GM21367 (cell line): Measurements from ENCODE around the gene RTN4RL1.
A peak's percentile ranks its signal among the peaks of the same experiment; 100 is the strongest.

ENCODE experiments used
- ATAC-seq: cut with Tn5 transposase; IDR thresholded peaks from one replicate; pipeline ENCODE4 v1.9.1; 2021; ENCODE audit not compliant: unreplicated experiment

Gene RTN4RL1

DNA sequence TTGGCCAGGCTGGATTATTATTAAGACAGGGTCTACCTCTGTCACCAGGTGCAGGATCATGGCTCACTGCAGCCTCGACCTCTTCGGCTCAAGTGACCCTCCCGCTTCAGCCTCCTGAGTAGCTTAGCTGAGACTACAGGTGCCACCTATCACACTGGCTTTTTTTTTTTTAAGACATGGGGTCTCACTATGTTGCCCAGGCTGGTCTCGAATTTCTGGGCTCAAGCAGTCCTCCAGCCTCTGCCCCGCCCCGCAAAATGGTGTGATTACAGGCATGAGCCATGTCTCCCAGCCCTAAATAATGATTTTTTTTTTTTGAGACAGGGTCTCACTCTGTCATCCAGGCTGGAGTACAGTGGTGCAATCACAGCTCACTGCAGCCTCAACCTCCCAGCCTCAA is 22.5 kb upstream of the RTN4RL1 start:
- no peak for ATAC-seq

DNA sequence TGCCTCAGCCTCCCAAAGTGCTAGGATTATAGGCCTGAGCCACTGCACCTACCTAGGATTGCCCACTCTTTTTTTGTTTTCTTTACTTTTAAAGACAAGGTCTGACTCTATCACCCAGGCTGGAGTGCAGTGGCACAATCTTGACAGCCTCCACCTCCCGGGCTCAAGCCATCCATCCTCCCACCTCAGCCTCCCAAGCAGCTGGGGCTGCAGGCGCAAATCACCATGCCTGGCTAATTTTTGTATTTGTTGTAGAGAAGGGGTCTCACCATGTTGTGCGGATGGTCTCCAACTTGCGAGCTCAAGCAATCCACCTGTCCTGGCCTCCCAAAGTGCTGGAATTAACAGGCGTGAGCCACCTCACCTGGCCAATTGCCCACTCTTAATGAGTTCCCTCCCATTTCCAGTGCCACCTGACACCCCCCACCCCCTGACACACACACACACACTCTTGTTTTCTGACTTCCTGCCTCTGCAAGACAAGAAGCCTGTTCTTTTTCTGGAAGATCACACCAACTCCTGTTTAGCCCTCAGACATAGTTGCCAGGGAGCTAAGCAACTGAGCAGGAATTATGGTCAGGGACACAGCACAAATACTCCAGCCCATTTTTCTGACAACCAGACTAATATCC is 19.2 kb upstream of the RTN4RL1 start:
- no peak for ATAC-seq

DNA sequence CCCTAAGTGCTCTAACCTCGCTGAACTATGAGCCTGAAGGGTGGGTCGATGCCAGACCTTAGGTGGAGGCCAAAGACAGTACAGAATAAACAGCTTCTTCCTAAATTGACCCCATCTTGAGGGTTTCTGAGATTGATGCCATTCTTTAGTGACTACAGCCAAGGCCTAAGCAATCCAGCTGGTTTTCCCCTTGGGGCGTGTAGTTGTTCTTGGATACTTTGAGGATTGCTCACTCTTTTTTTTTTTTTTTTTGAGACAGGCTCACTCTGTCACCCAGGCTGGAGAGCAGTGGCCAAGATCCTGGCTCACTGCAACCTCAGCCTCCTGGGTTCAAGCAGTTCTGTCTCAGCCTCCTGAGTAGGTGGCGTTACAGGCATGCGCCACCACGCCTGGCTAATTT is 18.7 kb upstream of the RTN4RL1 start:
- no peak for ATAC-seq

DNA sequence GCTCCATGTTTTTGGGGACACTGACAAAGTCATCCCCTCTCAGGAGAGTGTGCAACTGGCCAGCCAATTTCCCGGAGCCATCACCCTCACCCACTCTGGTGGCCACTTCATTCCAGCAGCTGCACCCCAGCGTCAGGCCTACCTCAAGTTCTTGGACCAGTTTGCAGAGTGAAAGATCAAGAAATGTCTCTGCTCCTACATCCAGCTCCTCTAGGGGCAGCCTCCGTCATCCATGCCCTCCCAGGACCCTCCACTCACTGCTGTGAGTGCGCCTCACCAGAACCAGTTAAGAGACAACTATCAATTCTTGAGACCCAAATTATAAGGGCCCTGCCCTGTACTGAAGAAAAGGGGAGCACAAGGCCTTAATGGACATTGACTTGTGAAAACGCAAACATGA is 17.8 kb upstream of the RTN4RL1 start:
- ATAC-seq = no peak

DNA sequence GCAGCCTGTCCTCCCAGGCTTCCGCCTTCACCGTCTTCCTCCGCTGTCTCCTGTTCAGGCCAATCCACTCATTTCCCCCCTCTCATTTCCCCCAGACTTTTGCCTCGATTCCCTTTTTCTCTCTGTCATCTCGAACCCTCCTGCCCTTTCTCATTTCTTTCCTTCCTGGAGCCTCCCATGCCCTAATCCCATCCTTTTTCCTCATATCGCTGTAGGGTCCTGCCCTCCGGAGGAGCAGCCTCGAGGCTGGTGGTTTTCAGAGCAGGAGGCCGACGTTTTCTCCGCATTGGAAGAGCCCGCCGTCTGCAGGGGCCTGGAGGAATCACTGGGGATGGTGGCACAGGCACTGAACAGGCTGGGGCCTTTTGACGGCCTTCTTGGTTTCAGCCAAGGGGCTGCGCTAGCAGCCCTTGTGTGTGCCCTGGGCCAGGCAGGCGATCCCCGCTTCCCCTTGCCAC is 17.3 kb upstream of the RTN4RL1 start:
- no peak for ATAC-seq

DNA sequence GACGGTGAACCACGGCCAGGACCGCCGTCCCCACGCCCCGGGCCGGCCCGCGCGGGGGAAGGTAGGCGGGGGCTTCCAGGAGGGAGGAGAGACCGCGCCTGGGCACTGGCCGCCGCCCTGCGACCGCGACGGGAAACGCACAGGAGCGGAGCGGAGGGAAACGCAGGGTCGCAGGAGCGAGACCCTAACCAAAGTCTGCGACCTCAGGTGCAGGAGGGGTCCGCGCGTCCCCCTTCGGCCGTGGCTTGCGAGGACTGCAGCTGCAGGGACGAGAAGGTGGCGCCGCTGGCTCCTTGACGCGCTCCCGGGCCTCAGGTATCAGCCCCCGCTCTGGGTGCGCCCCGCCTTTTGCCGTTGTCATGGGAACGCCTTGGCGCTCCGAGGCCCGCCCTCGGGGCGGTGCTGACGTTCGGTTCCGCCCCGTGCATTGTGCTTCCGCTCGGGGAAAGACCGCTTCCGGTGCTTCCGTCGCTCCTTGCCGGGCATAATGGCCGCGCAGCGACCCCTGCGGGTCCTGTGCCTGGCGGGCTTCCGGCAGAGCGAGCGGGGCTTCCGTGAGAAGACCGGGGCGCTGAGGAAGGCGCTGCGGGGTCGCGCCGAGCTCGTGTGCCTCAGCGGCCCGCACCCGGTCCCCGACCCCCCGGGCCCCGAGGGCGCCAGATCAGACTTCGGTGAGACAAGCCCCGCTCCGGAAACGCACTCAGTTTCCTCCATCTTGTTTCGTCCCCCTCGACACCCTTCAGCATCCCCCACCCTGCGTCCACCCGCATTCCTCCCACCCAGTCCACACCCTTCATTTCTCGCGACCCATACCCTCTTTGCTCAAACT is 16.6 kb upstream of the RTN4RL1 start, which contains the start of gene OVCA2:
OVCA2 (plus strand) TSS at position 462 of the 829 bp plus-strand sequence; CDS start at position 488, 26 bp downstream.
- peak; percentile 80 for ATAC-seq

DNA sequence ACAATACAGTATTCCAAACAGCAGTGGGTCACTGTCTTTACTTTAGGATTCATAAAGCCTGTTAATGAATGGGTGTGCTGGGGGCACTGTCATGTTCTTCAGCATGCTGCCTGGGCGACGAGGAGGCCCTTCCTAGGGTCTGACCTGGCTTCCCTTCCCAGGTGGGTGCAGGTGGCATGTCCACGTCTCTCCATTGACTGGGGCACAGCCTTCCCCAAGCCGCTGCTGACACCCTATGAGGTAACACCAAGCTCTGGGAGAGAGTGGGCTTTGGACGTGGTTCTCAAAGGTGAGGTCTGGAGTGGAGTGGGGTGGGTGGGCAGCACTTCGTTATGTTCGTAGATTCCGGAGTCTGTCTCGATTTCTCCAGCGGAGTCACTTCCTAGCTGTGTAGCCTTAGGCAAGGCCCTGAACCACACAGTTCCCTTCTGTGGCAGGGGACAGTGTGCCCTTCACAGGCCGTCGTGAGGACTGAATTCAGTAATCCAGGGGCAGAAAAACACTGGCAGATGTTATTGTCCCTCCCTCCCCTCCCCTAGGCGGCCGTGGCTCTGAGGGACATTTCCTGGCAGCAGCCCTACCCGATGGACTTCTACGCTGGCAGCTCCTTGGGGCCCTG is 15.9 kb upstream of the RTN4RL1 start:
- no peak for ATAC-seq

DNA sequence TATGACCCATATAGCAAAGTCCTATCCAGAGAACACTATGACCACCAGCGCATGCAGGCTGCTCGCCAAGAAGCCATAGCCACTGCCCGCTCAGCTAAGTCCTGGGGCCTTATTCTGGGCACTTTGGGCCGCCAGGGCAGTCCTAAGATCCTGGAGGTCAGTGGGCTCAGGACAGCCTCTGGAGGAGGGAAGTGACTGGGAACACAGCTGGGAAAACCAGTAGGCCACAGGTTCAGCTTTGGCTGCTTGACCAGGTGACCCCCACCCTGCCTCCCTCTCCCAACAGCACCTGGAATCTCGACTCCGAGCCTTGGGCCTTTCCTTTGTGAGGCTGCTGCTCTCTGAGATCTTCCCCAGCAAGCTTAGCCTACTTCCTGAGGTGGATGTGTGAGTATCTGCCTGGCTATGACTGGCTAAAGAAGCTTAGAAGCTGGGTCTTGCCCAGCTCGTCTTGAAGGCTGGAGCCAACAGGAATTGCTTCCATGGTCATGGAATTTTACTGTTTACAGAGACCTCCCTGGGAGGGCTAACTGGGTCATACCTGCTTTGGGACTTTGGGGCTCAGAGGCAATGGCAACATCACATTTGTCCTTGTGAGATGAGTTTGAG is 15.2 kb upstream of the RTN4RL1 start:
- ATAC-seq = no peak

DNA sequence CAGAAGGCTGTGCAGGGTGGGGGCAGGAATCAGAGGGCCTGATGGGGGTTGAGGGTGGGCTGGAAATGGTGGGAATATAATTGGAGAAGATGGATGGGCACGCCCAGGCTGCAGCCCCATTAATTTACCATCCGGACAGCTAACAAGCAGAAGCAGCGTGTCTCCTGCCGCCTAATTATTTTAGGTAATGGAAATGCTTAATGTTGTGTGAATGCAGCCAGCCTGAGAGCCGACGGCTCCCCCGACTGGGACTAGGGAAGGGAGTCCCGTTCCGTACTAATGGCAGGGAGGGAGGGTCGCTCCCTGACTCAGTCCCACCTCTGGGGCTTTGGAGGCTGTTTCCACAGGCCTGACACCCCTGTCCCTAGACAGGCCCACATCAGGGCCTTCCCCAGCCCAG is 12.0 kb upstream of the RTN4RL1 start:
- no peak for ATAC-seq

DNA sequence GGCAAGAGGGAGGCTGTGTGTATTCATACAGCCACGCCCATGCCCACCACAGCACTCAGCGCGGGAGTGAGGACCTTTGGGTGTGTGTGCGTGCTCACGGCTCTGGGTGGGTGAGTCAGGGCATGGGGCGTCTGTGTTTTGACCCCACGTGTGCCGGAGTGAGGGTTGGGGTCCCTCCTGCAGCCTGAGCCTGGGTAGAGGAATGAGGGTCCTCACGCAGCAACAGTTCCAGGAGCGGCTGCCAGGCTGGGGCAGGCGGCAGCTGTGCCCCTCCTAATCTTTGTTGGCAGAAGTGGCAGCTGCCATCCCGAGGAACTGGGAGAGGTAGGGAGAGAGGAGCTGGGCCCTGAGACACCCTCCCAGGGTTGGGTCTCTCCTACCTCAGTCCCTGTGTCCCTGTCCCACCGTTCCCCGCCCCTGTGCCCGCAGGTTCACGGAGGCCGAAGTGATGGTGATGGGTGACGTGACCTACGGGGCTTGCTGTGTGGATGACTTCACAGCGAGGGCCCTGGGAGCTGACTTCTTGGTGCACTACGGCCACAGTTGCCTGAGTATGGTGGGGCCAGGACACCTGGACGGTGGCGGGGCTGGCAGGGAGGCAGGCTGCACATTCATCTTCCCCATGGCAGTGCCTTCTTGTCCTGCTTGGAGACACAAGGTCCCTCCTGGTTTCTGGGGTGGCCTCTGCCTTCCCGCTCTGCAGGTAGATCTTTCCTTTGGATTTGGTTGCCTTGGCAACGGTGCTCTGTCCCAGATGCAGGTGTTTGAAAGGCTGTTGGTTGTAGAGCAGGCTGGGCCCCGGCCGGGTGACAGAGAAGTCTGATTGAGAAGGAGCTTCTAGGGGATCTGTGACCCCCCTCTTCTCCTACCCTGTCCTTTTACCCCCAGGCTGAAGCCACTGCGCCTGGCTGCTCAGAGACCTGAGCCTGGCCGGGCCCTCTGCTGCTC is 10.7 kb upstream of the RTN4RL1 start:
- no peak for ATAC-seq

DNA sequence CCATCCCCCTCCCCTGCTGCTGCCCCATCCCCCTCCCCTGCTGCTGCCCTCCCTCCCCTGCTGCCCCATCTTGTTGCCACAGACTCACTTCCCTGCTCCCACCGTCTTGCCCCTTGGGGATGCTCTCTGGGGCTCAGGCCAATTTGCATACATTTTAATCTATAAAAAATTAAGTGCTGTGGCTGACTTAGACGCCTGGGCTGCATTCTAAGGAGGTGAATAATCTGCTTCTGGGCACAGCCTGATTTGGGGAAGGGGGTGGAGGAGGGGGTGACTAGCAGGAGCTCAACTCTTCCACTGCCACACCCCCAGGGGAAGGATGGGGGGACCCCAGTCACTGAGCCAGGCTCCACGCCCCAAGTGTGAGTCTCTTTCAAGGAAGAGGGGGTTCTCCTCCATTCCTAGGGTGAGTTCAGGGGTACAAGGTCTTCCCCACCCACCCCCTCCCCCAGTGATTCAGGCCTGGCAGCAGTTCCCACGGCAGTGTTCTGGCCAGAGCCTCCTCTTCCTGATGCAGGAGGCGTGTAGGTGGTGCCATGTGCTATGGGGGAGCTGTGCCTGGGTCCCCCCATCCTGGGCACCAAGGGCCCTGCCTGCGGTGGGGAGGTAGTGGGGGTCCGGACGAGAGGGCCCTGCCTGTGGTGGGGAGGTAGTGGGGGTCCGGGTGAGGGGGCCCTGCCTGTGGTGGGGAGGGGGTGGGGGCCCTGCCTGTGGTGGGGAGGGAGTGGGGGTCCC is 9.8 kb upstream of the RTN4RL1 start:
- no peak for ATAC-seq

DNA sequence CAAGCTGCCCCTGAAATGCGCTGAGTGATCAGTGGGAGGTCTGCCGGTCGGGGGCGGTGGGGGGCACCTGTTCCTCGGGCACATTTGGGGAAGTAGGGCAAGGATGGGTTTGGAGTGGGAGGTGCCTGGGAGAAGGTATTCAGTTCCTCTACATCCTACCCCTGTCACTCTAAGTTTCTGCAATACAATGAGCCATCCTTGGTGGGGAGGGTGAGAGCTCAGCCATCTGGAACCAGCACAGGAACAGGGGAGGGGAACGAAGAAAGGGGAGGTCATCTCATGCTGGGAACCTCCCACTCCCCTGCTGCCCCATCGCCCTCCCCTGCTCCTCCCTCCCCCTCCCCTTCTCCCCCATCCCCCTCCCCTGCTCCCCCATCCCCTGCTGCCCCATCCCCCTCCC is 9.0 kb upstream of the RTN4RL1 start:
- ATAC-seq = no peak

DNA sequence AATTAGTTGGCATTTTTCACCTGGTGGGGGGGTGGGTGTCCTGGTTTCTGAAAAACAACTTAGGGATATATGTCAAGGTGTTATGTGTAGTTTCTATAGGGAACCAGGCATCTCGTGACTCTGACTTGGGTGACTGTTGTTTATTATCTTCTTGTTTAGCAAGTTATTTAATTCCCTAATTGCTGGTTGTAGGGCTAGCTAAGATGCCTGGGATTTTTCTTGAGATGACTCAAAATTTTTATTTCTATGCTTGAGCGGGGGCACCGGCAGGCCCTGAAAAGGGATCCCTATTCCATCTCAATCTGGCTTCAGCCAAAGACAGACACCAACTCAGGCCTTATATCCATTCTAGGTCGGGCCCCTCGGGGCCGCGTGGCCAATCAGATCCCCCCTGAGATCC is 8.0 kb upstream of the RTN4RL1 start:
- ATAC-seq = no peak

DNA sequence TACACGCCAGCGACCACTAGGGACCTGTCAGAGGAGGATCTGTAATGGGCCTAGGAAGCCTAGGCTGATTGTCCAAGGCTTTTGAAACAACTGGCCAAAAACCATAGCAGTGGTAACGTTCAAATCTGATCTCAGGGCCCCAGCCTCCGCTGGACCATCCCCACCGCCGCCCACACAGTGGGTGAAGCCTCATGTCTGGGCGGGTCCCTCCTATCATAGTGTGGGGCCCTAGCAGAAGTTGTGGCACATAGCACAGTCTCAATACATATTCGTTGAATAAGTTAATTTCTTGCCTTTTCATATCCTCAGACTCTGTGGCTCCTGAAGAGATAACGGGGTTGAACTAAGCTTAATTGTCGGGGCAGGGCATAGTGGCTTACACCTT is 5.6 kb upstream of the RTN4RL1 start:
- no peak for ATAC-seq

DNA sequence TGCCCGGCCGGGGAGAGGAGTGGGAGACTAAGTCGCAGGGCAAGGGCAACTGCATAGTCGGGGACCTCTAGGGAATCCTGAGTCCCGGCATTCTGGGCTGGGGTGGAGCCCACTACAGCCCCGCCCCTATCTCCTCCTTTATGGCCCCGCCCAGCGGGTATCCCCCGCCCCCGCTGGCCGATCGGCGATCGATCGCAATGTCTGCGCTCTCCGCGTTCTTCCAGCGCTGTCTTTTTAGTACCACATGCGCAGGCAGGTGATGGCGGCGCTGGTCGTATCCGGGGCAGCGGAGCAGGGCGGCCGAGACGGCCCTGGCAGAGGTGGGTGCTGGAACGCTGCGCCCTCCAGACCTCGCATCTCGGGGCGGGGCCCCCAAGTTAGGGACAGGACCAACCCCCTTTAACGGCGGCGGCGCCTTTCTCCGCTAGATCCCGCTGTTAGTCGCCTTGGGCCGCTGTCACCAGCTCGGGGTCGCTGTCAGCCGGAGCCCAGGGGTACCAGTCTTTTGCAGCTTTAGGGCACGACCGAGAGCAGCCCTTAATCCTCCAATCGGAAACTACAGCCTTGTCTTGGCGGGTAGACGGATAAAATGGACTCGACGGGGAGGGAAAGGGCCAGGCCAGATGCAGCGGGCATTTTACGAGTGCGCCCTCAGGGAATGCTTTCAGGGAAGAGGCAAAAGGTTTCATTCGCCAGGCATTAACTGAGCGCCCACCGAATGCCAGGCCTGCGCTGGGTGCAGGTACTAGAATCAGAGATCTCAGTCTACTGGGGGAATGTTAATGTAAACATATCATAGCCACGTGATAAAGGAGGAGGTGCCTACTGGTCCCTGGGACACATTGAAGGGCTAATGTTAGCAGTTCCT is 5.0 kb upstream of the RTN4RL1 start, which contains the start of gene DPH1:
DPH1 (plus strand) TSS at position 243 of the 868 bp plus-strand sequence; CDS start at position 260, 17 bp downstream.
- no peak for ATAC-seq

DNA sequence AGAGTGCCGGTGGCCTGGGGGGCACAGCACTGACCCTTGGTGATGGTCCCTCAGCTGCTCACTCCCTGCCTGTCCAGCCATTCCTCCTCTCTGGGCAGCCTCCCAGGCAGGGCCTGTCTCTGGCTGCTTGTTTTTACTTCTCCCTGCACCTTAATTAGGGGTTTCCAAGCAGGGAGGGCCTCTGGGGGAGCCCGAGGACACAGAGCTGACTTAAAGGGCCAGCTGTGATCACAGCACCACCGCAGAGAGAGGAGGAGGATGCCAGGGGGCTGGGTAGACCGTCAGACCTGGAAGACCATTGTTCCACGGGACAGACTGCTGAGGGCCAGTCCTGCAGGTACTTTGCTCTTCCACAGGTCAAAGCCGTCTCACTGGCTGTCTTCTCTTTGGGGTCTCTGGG is 3.6 kb upstream of the RTN4RL1 start:
- ATAC-seq = no peak

DNA sequence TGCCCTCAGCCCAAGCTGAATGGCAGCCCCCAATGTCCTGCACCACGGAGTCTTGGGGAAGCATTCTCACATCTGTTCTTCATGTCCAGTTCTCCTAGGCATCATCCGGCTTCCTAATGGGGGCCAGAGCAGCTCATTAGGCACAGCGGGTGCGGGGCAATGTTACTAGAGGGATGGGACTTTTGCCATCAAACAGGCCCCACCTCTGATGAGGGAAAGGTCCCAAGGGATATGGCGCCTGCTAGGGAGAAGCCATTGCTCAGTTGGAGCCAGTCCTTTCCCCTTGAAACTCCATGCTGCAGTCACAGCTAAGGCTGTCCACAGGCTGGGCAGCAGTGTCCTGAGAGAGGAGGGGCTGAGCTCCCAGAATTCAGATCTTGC is 3.1 kb upstream of the RTN4RL1 start:
- no peak for ATAC-seq

DNA sequence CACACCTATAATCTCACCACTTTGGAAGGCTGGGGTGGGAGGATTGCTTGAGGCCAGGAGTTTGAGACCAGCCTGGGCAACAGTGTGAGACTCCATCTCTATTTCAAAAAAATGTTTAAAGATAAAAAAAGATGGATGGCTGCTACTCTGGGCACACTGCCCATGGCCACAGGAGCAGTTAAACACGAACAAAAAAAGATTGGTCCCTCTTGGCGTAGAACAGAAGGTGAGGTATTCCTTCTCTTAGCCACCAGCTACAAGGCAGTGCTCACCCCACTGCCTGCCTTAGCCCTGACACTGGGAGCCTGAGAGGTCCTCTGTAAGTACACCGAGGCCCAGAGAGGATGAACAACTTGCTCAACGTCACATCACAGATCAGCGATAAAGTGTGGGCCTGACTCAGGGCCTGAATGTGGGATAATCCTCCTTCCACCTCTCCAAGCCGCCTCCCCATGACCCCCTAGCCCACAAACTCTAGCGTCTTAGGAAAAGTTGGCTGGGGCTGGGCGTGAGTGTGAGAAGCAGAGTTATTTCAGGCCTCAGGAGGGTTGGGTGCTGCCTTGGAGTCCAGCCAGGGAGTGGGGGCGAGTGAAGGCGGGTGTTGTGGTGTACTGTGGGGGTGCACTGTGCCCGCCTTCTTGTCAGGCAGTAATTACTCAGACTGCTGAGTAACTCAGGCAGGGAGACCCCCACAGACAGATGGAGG is 2.5 kb upstream of the RTN4RL1 start:
- ATAC-seq = no peak
